Measurements from ENCODE around the gene SLC38A5.
"Not testable (repeated sequence)": the region's sequence is repeated elsewhere in the genome, so short reads cannot be mapped to it uniquely, and the experiment has no call there.

Gene SLC38A5

GRCh38 chrX:48433713-48434112 lies 36.3 kb downstream of the SLC38A5 start:
- not testable (repeated sequence) for H3K9me3 ChIP-seq (ENCODE audit: insufficient read depth, low read depth, low read length); H3K18ac ChIP-seq (ENCODE audit: low read length); H4K8ac ChIP-seq (ENCODE audit: low read depth, low read length); H4K12ac ChIP-seq (ENCODE audit: low read depth, low read length); H3K79me1 ChIP-seq (ENCODE audit: low read length); H2AK5ac ChIP-seq (ENCODE audit: low read length); H3K79me2 ChIP-seq (ENCODE audit: control insufficient read depth, insufficient read depth, low read length, poor library complexity); H3K27ac ChIP-seq (ENCODE audit: low read depth, low read length); H3K36me3 ChIP-seq (ENCODE audit: control insufficient read depth in 1 of 2, insufficient read depth in 2 of 2, low read length in 2 of 2); DNase-seq; H2BK12ac ChIP-seq (ENCODE audit: low read length); H3K14ac ChIP-seq (ENCODE audit: low read length); H2BK120ac ChIP-seq (ENCODE audit: insufficient read depth, low read length, poor library complexity); H3K4me2 ChIP-seq (ENCODE audit: low read length); H3K4ac ChIP-seq (ENCODE audit: low read depth, low read length); H4K91ac ChIP-seq (ENCODE audit: low read depth, low read length); H3K27me3 ChIP-seq (ENCODE audit: insufficient read depth, low read length); H2AFZ ChIP-seq (ENCODE audit: insufficient read depth, low read length, poor library complexity); H3K23ac ChIP-seq (ENCODE audit: low read length); H3K4me1 ChIP-seq (ENCODE audit: control insufficient read depth in 1 of 2, insufficient read depth in 2 of 2, low read length in 2 of 2); H3K4me3 ChIP-seq (ENCODE audit: low read depth, low read length); H2BK5ac ChIP-seq (ENCODE audit: low read depth, low read length, poor library complexity); H3K9ac ChIP-seq (ENCODE audit: low read length)
- no CpG with 5 or more reads among the region's 13 CpGs for WGBS (ENCODE audit: extremely low coverage, insufficient coverage, insufficient read length)

GRCh38 chrX:48430166-48430565 lies 39.9 kb downstream of the SLC38A5 start:
- not testable (repeated sequence) for H2BK12ac ChIP-seq (ENCODE audit: low read length); H3K9me3 ChIP-seq (ENCODE audit: insufficient read depth, low read depth, low read length); H2BK5ac ChIP-seq (ENCODE audit: low read depth, low read length, poor library complexity); H3K36me3 ChIP-seq (ENCODE audit: control insufficient read depth in 1 of 2, insufficient read depth in 2 of 2, low read length in 2 of 2); H3K14ac ChIP-seq (ENCODE audit: low read length); H3K79me2 ChIP-seq (ENCODE audit: control insufficient read depth, insufficient read depth, low read length, poor library complexity); H4K91ac ChIP-seq (ENCODE audit: low read depth, low read length); H3K9ac ChIP-seq (ENCODE audit: low read length); H3K27ac ChIP-seq (ENCODE audit: low read depth, low read length); DNase-seq; H3K23ac ChIP-seq (ENCODE audit: low read length); H4K12ac ChIP-seq (ENCODE audit: low read depth, low read length); H3K4me3 ChIP-seq (ENCODE audit: low read depth, low read length); H2AFZ ChIP-seq (ENCODE audit: insufficient read depth, low read length, poor library complexity); H3K4me2 ChIP-seq (ENCODE audit: low read length); H3K79me1 ChIP-seq (ENCODE audit: low read length); H2AK5ac ChIP-seq (ENCODE audit: low read length); H3K27me3 ChIP-seq (ENCODE audit: insufficient read depth, low read length); H3K4me1 ChIP-seq (ENCODE audit: control insufficient read depth in 1 of 2, insufficient read depth in 2 of 2, low read length in 2 of 2); H3K4ac ChIP-seq (ENCODE audit: low read depth, low read length); H4K8ac ChIP-seq (ENCODE audit: low read depth, low read length); H3K18ac ChIP-seq (ENCODE audit: low read length); H2BK120ac ChIP-seq (ENCODE audit: insufficient read depth, low read length, poor library complexity)
- WGBS (ENCODE audit: extremely low coverage, insufficient coverage, insufficient read length): no CpG with 5 or more reads among the region's 4 CpGs

GRCh38 chrX:48429606-48430005 lies 40.5 kb downstream of the SLC38A5 start:
- WGBS (ENCODE audit: extremely low coverage, insufficient coverage, insufficient read length): no CpG with 5 or more reads among the region's 5 CpGs
- not testable (repeated sequence) for H4K8ac ChIP-seq (ENCODE audit: low read depth, low read length); H3K23ac ChIP-seq (ENCODE audit: low read length); H3K36me3 ChIP-seq (ENCODE audit: control insufficient read depth in 1 of 2, insufficient read depth in 2 of 2, low read length in 2 of 2); H3K27me3 ChIP-seq (ENCODE audit: insufficient read depth, low read length); H3K4me1 ChIP-seq (ENCODE audit: control insufficient read depth in 1 of 2, insufficient read depth in 2 of 2, low read length in 2 of 2); H3K4me3 ChIP-seq (ENCODE audit: low read depth, low read length); H3K9me3 ChIP-seq (ENCODE audit: insufficient read depth, low read depth, low read length); H2AFZ ChIP-seq (ENCODE audit: insufficient read depth, low read length, poor library complexity); H3K79me1 ChIP-seq (ENCODE audit: low read length); H2BK5ac ChIP-seq (ENCODE audit: low read depth, low read length, poor library complexity); H3K27ac ChIP-seq (ENCODE audit: low read depth, low read length); H2AK5ac ChIP-seq (ENCODE audit: low read length); H4K91ac ChIP-seq (ENCODE audit: low read depth, low read length); H4K12ac ChIP-seq (ENCODE audit: low read depth, low read length); DNase-seq; H3K18ac ChIP-seq (ENCODE audit: low read length); H3K4me2 ChIP-seq (ENCODE audit: low read length); H3K9ac ChIP-seq (ENCODE audit: low read length); H3K4ac ChIP-seq (ENCODE audit: low read depth, low read length); H3K14ac ChIP-seq (ENCODE audit: low read length); H2BK120ac ChIP-seq (ENCODE audit: insufficient read depth, low read length, poor library complexity); H3K79me2 ChIP-seq (ENCODE audit: control insufficient read depth, insufficient read depth, low read length, poor library complexity); H2BK12ac ChIP-seq (ENCODE audit: low read length)

- H3K27ac ChIP-seq (ENCODE audit: low read depth, low read length); H3K23ac ChIP-seq (ENCODE audit: low read length); DNase-seq; H4K12ac ChIP-seq (ENCODE audit: low read depth, low read length); H3K36me3 ChIP-seq (ENCODE audit: control insufficient read depth in 1 of 2, insufficient read depth in 2 of 2, low read length in 2 of 2); H4K8ac ChIP-seq (ENCODE audit: low read depth, low read length); H3K4me2 ChIP-seq (ENCODE audit: low read length); H2BK120ac ChIP-seq (ENCODE audit: insufficient read depth, low read length, poor library complexity); H3K18ac ChIP-seq (ENCODE audit: low read length); H2AK5ac ChIP-seq (ENCODE audit: low read length); H2BK5ac ChIP-seq (ENCODE audit: low read depth, low read length, poor library complexity); H2BK12ac ChIP-seq (ENCODE audit: low read length); H3K9me3 ChIP-seq (ENCODE audit: insufficient read depth, low read depth, low read length); H3K79me1 ChIP-seq (ENCODE audit: low read length); H3K27me3 ChIP-seq (ENCODE audit: insufficient read depth, low read length); H3K4ac ChIP-seq (ENCODE audit: low read depth, low read length); H2AFZ ChIP-seq (ENCODE audit: insufficient read depth, low read length, poor library complexity); H3K4me3 ChIP-seq (ENCODE audit: low read depth, low read length); H3K79me2 ChIP-seq (ENCODE audit: control insufficient read depth, insufficient read depth, low read length, poor library complexity); H3K4me1 ChIP-seq (ENCODE audit: control insufficient read depth in 1 of 2, insufficient read depth in 2 of 2, low read length in 2 of 2); H4K91ac ChIP-seq (ENCODE audit: low read depth, low read length); H3K9ac ChIP-seq (ENCODE audit: low read length); H3K14ac ChIP-seq (ENCODE audit: low read length): not testable (repeated sequence)
- WGBS (ENCODE audit: extremely low coverage, insufficient coverage, insufficient read length): no CpG with 5 or more reads among the region's 12 CpGs
These were observed 42.9 kb downstream of the SLC38A5 start for GRCh38 chrX:48427027-48427716.

All from trophoblast cell (in vitro differentiated cells and primary cell).